Measurements from ENCODE around the gene GLIPR1L2. TPM values are rescaled to one million over a fixed set of nuclear protein-coding genes. Genes with fewer than 3 reads are reported as not detected.
A peak's percentile ranks its signal among the peaks of the same experiment; 100 is the strongest.

The GLIPR1L2 gene
- total and polyA plus RNA-seq, 8 donors = 0.46 to 0.93 (median 0.78) TPM; not detected in 5

GRCh38 chr12:75477137-75477536 lies 86.2 kb downstream of the GLIPR1L2 start:
- DNase-seq = no peak
- H3K9me3 ChIP-seq = no peaks in the 10 kb centered on the region
- TF ChIP-seq POLR2A (IDR thresholded peaks at IDR 0.05) (no peak), CTCF (IDR thresholded peaks at IDR 0.05) (no peak)
- no peaks in the 10 kb centered on the region for H3K27me3 ChIP-seq
- H3K4me1 ChIP-seq = peaks cover 0 to 19% (median 2%) of the 10 kb centered on the region in 4 donors
- no peaks in the 10 kb centered on the region for H3K36me3 ChIP-seq
- 68 to 76% (median 73%) methylated on average over 2 of the region's 2 CpGs for WGBS, 5 donors
- H3K27ac ChIP-seq = no peak overlapping the region
- no peak overlapping the region for H3K4me3 ChIP-seq
- intact Hi-C loops (cut with DNase I; ENCODE audit: low total_unique reads) = no loop called here

GRCh38 chr12:75478116-75478794 lies 87.4 kb downstream of the GLIPR1L2 start:
- H3K9me3 ChIP-seq = no peaks in the 10 kb centered on the region
- H3K27ac ChIP-seq = peak overlapping the region in 4 of 5 donors; percentile 54 to 86 (median 85)
- H3K4me1 ChIP-seq = peaks cover 0 to 26% (median 4%) of the 10 kb centered on the region in 4 donors
- 54 to 69% (median 65%) methylated on average over 5 of the region's 5 CpGs for WGBS, 5 donors
- H3K27me3 ChIP-seq = no peaks in the 10 kb centered on the region
- H3K4me3 ChIP-seq = no peak overlapping the region
- intact Hi-C loops (cut with DNase I; ENCODE audit: low total_unique reads) = no loop called here
- no peak for TF ChIP-seq POLR2AphosphoS5 (IDR thresholded peaks at IDR 0.05)
- TF ChIP-seq EP300 (IDR thresholded peaks at IDR 0.05) = no peak
- DNase-seq = peak in 1 of 2 donors; percentile 52
- H3K36me3 ChIP-seq = no peaks in the 10 kb centered on the region

- WGBS, 5 donors = 24 to 43% (median 34%) methylated on average over 2 of the region's 2 CpGs
- Histone ChIP-seq H3K4me1 (peaks cover 0 to 41% (median 12%) of the 10 kb centered on the region in 4 donors), H3K9me3 (no peaks in the 10 kb centered on the region), H3K36me3 (no peaks in the 10 kb centered on the region), H3K4me3 (peak overlapping the region; percentile 44 to 48 (median 46)), H3K27ac (peak overlapping the region; percentile 38 to 86 (median 85)), H3K27me3 (no peaks in the 10 kb centered on the region)
- TF ChIP-seq EP300 (IDR thresholded peaks at IDR 0.05) (no peak), POLR2A (IDR thresholded peaks at IDR 0.05) (no peak), CTCF (IDR thresholded peaks at IDR 0.05) (no peak), POLR2AphosphoS5 (IDR thresholded peaks at IDR 0.05) (no peak)
- intact Hi-C loops (cut with DNase I; ENCODE audit: low total_unique reads) = no loop called here
- DNase-seq = no peak
These were observed 89.1 kb downstream of the GLIPR1L2 start for GRCh38 chr12:75479963-75480461.

- peak within 1 kb of the TSS; percentile 44 to 48 (median 46) for H3K4me3 ChIP-seq
- peak within 1 kb of the TSS; percentile 38 to 86 (median 85) for H3K27ac ChIP-seq
- DNase-seq = peak; percentile 57 to 82
- TF ChIP-seq POLR2A (IDR thresholded peaks at IDR 0.05) (no peak), POLR2AphosphoS5 (IDR thresholded peaks at IDR 0.05) (peak; percentile 73 to 89 (median 85))
- intact Hi-C loops (cut with DNase I; ENCODE audit: low total_unique reads) = no loop called here
- H3K4me1 ChIP-seq = peaks cover 0 to 43% (median 13%) of the 10 kb centered on the region in 4 donors
- 15 to 35% (median 32%) methylated on average over 8 of the region's 8 CpGs for WGBS, 5 donors
- H3K9me3 ChIP-seq = no peaks in the 10 kb centered on the region
- no peaks in the 10 kb centered on the region for H3K27me3 ChIP-seq
- H3K36me3 ChIP-seq = no peaks in the 10 kb centered on the region
These were observed 89.6 kb downstream of the GLIPR1L2 start, which contains the start of gene GLIPR1 for GRCh38 chr12:75480469-75480949. Gene GLIPR1 (plus strand): TSS chr12:75480755. CDS start chr12:75480881, 126 bp downstream.

- H3K27ac ChIP-seq = peak overlapping the region in 4 of 5 donors; percentile 71 to 86 (median 85)
- H3K4me3 ChIP-seq = peak overlapping the region; percentile 44 to 48 (median 46)
- H3K9me3 ChIP-seq = no peaks in the 10 kb centered on the region
- H3K27me3 ChIP-seq = no peaks in the 10 kb centered on the region
- DNase-seq = no peak
- WGBS, 5 donors = 31 to 52% (median 44%) methylated on average over 5 of the region's 5 CpGs
- peaks cover 0 to 43% (median 16%) of the 10 kb centered on the region in 4 donors for H3K4me1 ChIP-seq
- TF ChIP-seq CTCF (IDR thresholded peaks at IDR 0.05) = no peak
- no peak for TF ChIP-seq EP300 (IDR thresholded peaks at IDR 0.05)
- TF ChIP-seq POLR2A (IDR thresholded peaks at IDR 0.05) = no peak
- no peak for TF ChIP-seq POLR2AphosphoS5 (IDR thresholded peaks at IDR 0.05)
- H3K36me3 ChIP-seq = no peaks in the 10 kb centered on the region
- intact Hi-C loops (cut with DNase I; ENCODE audit: low total_unique reads) = no loop called here
These were observed 90.3 kb downstream of the GLIPR1L2 start for GRCh38 chr12:75481013-75481705.
